Endothelial cell of umbilical vein (primary cell): Measurements from ENCODE around the gene C1QTNF8.

Experiments used
- EZH2 ChIP-seq: IDR thresholded peaks from 2 replicates; pipeline ENCODE4 v1.6.1; 2012; ENCODE audit warnings: borderline replicate concordance, low read depth, mild to moderate bottlenecking, moderate library complexity, low read length, inconsistent platforms; ENCODE audit not compliant: severe bottlenecking
- GATA2 ChIP-seq: IDR thresholded peaks from 2 replicates; pipeline ENCODE4 v1.7.0; 2011; ENCODE audit warnings: low read depth, mild to moderate bottlenecking, moderate library complexity, mixed read lengths, low read length; ENCODE audit not compliant: insufficient read length, insufficient read depth
- JUN ChIP-seq: IDR thresholded peaks from 2 replicates; pipeline ENCODE4 v1.6.1; 2011; ENCODE audit warnings: borderline replicate concordance, low read depth; ENCODE audit not compliant: insufficient read length, insufficient read depth
- MYC ChIP-seq: IDR thresholded peaks from one replicate; pipeline ENCODE4 v1.6.1; 2011; ENCODE audit warnings: mild to moderate bottlenecking, low read depth, low read length
- POLR2A ChIP-seq: IDR thresholded peaks from 2 replicates; pipeline ENCODE4 v1.6.1; 2012; ENCODE audit warnings: low read depth, mild to moderate bottlenecking, control low read depth, low read length
- POLR2AphosphoS5 ChIP-seq: IDR thresholded peaks from 2 replicates; pipeline ENCODE4 v1.6.1; 2012; ENCODE audit warnings: low read depth, mild to moderate bottlenecking, control low read depth, low read length, moderate library complexity; ENCODE audit not compliant: insufficient read depth
- TF ChIP-seq, protein P1 (sequence below), 2 donors: IDR thresholded peaks; 1 replicate in 1 of 2; 2 replicates in 1 of 2; pipeline ENCODE4 v1.5.1; 2011; ENCODE audit warnings: low read length in 2 of 2, mild to moderate bottlenecking in 2 of 2, moderate library complexity in 2 of 2, control low read depth in 1 of 2, inconsistent platforms in 1 of 2, low read depth in 1 of 2; ENCODE audit not compliant: insufficient read depth in 1 of 2; ENCODE audit errors: extremely low read depth in 1 of 2

DNA sequence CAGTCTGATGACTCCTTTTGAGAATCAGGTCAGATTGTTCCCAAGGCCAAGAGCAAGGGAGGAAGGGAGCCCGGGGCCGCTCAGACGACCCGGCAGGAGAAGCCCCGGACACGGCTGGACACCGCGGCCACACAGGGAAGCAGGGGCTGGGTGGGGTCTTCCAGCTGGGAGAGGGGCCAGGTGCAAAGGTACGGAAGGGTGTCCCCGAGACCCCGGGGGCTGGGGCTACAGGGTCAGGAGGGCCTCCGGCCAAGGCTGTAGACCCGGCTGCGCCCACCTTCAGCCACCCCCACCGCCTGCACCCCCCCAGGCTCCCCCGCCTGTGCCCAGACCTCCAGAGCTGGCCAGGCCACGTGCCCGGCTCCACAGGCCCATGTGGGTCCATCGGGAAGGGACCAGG is 21.9 kb upstream of the C1QTNF8 start:
- TF ChIP-seq, protein P1, sequence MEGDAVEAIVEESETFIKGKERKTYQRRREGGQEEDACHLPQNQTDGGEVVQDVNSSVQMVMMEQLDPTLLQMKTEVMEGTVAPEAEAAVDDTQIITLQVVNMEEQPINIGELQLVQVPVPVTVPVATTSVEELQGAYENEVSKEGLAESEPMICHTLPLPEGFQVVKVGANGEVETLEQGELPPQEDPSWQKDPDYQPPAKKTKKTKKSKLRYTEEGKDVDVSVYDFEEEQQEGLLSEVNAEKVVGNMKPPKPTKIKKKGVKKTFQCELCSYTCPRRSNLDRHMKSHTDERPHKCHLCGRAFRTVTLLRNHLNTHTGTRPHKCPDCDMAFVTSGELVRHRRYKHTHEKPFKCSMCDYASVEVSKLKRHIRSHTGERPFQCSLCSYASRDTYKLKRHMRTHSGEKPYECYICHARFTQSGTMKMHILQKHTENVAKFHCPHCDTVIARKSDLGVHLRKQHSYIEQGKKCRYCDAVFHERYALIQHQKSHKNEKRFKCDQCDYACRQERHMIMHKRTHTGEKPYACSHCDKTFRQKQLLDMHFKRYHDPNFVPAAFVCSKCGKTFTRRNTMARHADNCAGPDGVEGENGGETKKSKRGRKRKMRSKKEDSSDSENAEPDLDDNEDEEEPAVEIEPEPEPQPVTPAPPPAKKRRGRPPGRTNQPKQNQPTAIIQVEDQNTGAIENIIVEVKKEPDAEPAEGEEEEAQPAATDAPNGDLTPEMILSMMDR (IDR thresholded peaks at IDR 0.05; ENCODE audit: extremely low read depth in 1 of 2, insufficient read depth in 1 of 2, low read depth in 1 of 2, low read length in 2 of 2) = no peak
- TF ChIP-seq POLR2A (no peak), EZH2 (no peak), POLR2AphosphoS5 (no peak), JUN (no peak), GATA2 (no peak), MYC (no peak)
